ENCODE data around the gene SHROOM2.

DNA sequence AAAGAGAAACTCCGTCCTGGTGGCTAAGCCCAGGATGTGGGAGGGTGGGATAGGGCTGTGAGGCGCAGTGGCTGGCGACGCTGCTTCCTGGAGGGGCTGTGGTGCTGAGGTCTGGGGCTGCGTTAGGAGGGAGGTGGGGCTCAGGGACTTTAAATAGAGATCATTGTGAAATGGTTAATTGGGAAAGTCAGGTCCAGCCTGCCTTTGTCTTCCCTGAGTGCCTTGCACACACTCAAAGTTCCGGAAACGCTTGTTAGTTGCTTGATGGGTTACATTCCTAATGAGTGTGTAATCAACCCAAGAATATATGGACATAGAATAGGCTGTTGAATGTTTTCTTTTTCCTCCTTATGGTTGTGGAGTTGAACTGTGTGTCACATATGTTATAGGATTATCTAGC, 125.3 kb downstream of the SHROOM2 start:
- TF ChIP-seq ZFP3 (CRISPR knock-in tag; IDR thresholded peaks at IDR 0.05) (no peak), RARB (CRISPR knock-in tag; IDR thresholded peaks at IDR 0.05) (no peak), ARNTL (CRISPR knock-in tag; IDR thresholded peaks at IDR 0.05; ENCODE audit: borderline replicate concordance, low read depth) (no peak), ESRRG (CRISPR knock-in tag; IDR thresholded peaks at IDR 0.05) (no peak), ZFP30 (CRISPR knock-in tag; IDR thresholded peaks at IDR 0.05) (no peak)
- TF ChIP-seq, protein P1, sequence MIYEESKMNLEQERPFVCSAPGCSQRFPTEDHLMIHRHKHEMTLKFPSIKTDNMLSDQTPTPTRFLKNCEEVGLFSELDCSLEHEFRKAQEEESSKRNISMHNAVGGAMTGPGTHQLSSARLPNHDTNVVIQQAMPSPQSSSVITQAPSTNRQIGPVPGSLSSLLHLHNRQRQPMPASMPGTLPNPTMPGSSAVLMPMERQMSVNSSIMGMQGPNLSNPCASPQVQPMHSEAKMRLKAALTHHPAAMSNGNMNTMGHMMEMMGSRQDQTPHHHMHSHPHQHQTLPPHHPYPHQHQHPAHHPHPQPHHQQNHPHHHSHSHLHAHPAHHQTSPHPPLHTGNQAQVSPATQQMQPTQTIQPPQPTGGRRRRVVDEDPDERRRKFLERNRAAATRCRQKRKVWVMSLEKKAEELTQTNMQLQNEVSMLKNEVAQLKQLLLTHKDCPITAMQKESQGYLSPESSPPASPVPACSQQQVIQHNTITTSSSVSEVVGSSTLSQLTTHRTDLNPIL (CRISPR knock-in tag; IDR thresholded peaks at IDR 0.05; ENCODE audit: low read depth) = no peak

Data from SK-N-SH treated with all-trans-retinoic acid at 6 μM for 48 hours (cell line).